Inferior parietal cortex (tissue), 1 donor: ENCODE data around the gene GABARAP.

Experiments used
- DNase-seq: peaks from one replicate; pipeline ENCODE4 v3.0.0-alpha.2; 2016; ENCODE audit errors: extremely low spot score

Gene GABARAP

GRCh38 chr17:7207120-7208001 is 34.9 kb downstream of the GABARAP start:
- DNase-seq = no peak

- DNase-seq = no peak
Observed at GRCh38 chr17:7205561-7205960, 36.7 kb downstream of the GABARAP start.

DNA sequence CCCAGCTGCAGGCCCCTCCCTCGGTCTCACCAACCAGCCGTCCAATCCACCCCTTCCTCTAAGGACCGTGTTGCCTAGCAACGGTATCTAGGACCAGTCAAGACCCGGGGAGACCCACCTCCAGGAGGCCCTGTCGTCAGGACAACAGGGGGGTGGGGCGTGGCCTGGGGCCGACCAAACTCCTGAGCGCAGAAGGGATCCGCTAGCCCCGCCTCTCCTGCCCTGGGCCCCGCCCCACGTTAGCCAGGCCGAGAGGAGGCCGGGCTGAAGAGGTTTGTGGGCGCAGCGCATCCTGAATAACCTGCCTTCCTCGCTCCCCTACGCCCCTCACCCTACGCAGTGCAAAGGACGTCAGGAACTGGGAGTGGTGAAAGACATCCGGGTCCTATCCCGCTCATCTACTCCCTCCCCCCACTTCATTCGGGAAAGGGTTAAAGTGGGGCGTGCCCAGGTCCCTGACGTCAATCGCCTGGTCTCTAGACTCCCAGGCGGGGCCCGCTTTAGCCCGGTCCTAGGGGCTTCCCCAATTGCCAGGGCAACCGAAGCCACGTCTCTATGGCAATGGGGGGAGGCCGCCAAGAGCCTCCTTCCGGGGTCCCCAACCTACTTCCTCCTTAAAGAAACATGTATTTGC is 37.3 kb downstream of the GABARAP start:
- DNase-seq = peak; percentile 77

DNA sequence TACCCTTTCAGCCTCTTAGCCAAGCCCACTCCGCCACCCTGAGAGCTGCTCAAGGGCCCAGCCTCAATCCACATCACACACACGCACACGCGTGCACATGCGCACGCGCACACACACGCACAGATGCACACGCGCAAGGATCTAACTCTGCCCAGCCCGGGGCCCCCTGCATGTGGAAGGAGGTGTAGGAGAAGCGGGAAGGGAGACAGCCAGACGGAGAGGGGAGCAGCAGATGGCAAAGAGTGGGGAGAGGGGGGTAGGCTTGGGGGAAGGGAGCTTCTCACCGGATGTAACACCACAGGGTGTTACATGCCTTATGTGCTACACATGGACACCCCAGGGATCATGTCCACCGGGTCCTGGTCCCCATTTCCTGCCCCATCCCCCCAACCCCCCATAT is 37.9 kb downstream of the GABARAP start:
- no peak for DNase-seq

GRCh38 chr17:7203391-7203790 is 38.9 kb downstream of the GABARAP start:
- no peak for DNase-seq

DNA sequence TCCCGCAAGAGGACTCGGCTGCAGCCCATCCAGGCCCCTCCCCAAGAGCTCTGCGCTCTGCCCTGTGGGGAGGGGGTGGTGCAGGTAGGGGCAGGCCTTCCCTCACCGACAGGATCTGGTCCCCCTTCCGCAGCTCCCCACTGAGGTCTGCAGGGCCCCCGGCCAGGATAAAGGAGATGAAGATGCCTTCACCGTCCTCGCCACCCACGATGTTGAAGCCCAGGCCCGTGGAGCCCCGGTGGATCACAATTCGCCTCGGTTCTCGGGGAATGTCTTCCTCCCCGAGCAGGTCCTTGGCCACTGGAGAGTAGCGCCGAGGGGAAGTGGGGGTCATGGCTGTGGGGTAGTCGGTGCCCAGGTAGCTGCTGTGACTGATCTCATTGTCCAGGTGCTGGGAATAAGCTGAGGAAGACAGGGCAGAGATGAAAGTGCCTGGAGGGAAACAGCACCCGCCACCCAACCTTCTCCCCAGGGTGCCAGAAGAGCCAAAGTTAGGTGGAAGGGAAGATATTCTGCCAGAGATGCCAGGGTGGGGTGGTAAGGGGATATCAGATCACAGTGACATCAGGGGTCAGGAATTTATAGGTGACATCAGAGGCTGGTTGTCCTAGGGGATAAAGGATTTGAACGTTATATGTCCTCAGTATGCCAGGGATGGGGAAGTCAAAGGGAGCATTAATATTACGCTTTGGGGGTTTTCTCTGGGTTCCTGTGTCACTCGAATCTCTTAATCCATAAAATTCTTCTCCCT is 45.4 kb downstream of the GABARAP start:
- no peak for DNase-seq

DNA sequence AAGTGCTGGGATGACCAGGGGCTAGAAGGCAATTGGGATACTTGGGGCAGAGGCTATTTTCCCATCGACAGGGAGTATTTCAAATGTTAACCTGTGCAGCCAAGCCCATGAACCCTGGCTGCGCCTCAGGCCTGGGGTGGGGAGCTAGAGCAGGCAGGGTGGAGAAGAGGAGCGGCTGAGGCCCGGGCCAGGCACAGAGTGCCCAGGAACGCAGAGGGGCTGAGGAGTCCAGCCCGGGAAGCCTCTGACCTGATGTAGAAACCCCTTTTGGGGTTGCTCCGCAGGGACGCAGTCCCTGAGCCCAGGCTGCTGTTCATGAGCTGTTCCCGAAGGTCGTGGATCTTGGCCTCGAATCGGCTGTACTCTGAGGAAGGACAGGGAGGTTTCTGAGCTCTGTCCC is 46.3 kb downstream of the GABARAP start:
- no peak for DNase-seq

- DNase-seq = no peak
Observed at GRCh38 chr17:7192271-7192937, 49.8 kb downstream of the GABARAP start.

GRCh38 chr17:7191571-7192270 is 50.5 kb downstream of the GABARAP start:
- peak; percentile 42 for DNase-seq

DNA sequence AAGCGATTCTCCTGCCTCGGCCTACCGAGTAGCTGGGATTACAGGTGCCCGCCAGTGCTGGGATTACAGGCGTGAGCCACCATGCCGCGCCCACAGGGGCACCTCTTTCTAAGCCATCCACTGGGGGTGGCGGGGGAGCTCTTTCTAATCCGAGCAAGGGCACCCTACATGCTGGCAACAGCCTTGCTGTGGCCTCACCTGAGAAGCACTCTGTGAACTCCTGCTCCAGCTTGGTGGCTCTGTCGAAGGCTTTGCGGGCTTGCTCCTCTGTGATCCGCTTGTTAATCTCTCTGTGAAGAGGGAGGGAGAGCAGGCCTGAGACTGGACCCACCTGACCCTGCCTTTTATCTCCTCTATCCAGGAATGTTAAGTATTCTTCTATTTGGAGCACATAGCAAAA is 51.2 kb downstream of the GABARAP start:
- no peak for DNase-seq

DNA sequence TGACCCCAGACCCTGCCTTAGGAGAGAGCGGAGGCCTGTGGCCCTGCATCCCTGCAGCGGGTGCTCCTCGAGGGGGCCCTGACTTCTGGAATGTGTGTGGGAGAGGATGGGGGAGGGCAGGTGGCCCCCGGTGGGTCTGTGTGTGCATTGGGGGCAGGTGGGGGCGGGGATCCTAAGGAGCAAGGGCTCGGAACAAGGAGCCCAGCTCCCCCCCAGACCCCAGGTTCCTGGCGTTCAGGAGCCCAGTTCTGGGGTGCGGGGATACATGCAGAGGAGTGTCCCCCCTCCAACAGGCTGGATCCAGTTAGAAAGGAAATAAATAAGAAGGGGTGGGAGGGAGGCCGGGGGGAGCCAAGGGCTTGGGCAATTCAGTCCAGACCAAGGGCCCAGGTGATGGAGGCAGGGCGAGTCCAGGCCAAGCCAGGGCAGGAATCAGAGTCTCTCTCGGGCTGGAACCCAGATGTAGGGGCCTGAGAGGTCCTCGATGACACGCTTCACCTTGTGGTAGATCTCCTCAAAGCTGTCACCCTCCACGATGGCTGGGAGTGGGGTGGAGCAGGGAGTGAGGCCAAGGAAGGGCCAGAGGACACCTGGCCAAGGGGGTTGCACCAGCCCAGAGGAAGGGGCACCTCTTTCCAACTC is 51.9 kb downstream of the GABARAP start:
- no peak for DNase-seq
